GM12878 (cell line): ENCODE measurements around the gene RABEP1. TPM values are rescaled to one million over a fixed set of nuclear protein-coding genes. Genes with fewer than 3 reads are reported as not detected.
A peak's percentile ranks its signal among the peaks of the same experiment; 100 is the strongest.

Experiments used
- ATAC-seq: fragments of 200-7000 bp; cut with Tn5 transposase; 3 replicates; pipeline ENCODE4 v1.9.1; 2020; ENCODE audit warnings: mild to moderate bottlenecking, moderate library complexity
- BruUV-seq: library from RNA; stranded (reverse); fragments of 400-500 nt; replicated peaks from 2 replicates; lab custom pipeline; 2021; lab: Mats Ljungman, UMichigan
- CTCF ChIA-PET: fragments of 300-600 bp; sonication (Branson Sonifier 250); formaldehyde crosslinking; extraction: SDS; loops from one replicate; lab custom pipeline; 2021; ENCODE audit warnings: inconsistent platforms; lab: Yijun Ruan, JAX
- POLR2A ChIA-PET: fragments of 350-600 bp; formaldehyde crosslinking; extraction: SDS; loops from one replicate; lab custom pipeline; 2021; ENCODE audit warnings: inconsistent platforms; lab: Charles Lee
- RAD21 ChIA-PET: fragments of 300-600 bp; sonication (Branson Sonifier 250); formaldehyde crosslinking; loops from one replicate; lab custom pipeline; 2023; ENCODE audit warnings: antibody characterized with exemption; ENCODE audit not compliant: unreplicated experiment; lab: Charles Lee
- SMC1A ChIA-PET: fragments of 300-600 bp; sonication (Branson Sonifier 250); formaldehyde crosslinking; loops from one replicate; lab custom pipeline; 2023; ENCODE audit not compliant: unreplicated experiment, uncharacterized antibody; lab: Charles Lee
- DNase-seq: peaks from one replicate; pipeline ENCODE4 v3.0.0-alpha.2; 2011; ENCODE audit warnings: low read depth, low spot score
- FAIRE-seq: peaks from 3 replicates; lab custom pipeline; 2011; peaks lifted over from hg19 to GRCh38; lab: Jason Lieb, UNC
- H2AFZ ChIP-seq: 2 replicates; pipeline ENCODE4 v1.6.0; 2011; ENCODE audit warnings: low read depth, low read length, control low read depth; ENCODE audit not compliant: control insufficient read depth
- H3K27ac ChIP-seq: 2 replicates; pipeline ENCODE4 v1.5.1; 2011; ENCODE audit warnings: control low read depth; ENCODE audit not compliant: control insufficient read depth, insufficient read depth
- H3K27me3 ChIP-seq, 2 experiments: replicated peaks in 1 of 2; 2 replicates each; pipeline versions ENCODE4 v1.6.0 to v1.6.1; 2011; ENCODE audit warnings: low read length in 1 of 2; ENCODE audit not compliant: control insufficient read depth in 2 of 2, insufficient read depth in 2 of 2
- H3K36me3 ChIP-seq, 2 experiments: 2 replicates each; pipeline ENCODE4 v1.5.1; 2011; ENCODE audit warnings: low read length in 1 of 2; ENCODE audit not compliant: control insufficient read depth in 2 of 2, insufficient read depth in 2 of 2
- H3K4me1 ChIP-seq: 2 replicates; pipeline ENCODE4 v1.6.1; 2011; ENCODE audit warnings: mild to moderate bottlenecking, low read length, moderate library complexity, mixed read lengths; ENCODE audit not compliant: control insufficient read depth, insufficient read depth
- H3K4me2 ChIP-seq: 2 replicates; pipeline ENCODE4 v1.6.0; 2011; ENCODE audit warnings: control low read depth; ENCODE audit not compliant: control insufficient read depth, insufficient read depth
- H3K4me3 ChIP-seq: fragments of 200-600 bp; sonication (generic); 2 replicates; pipeline ENCODE4 v1.5.1; 2016
- H3K79me2 ChIP-seq: 2 replicates; pipeline ENCODE4 v1.6.0; 2011; ENCODE audit warnings: low read length; ENCODE audit not compliant: control insufficient read depth, insufficient read depth
- H3K9ac ChIP-seq: 2 replicates; pipeline ENCODE4 v1.8.0; 2011; ENCODE audit warnings: low read length, control low read depth, mixed read lengths; ENCODE audit not compliant: control insufficient read depth, insufficient read depth
- H3K9me3 ChIP-seq: replicated peaks from 3 replicates; pipeline ENCODE4 v1.5.1; 2011; ENCODE audit warnings: mild to moderate bottlenecking, low read length; ENCODE audit not compliant: control insufficient read depth, insufficient read depth
- H4K20me1 ChIP-seq: 2 replicates; pipeline ENCODE4 v1.6.0; 2011; ENCODE audit not compliant: control insufficient read depth, insufficient read depth
- BHLHE40 ChIP-seq, 2 experiments: fragments of 450-650 bp in 1 of 2; IDR thresholded peaks; 2 replicates each; pipeline ENCODE4 v1.6.1; 2011 to 2017; ENCODE audit warnings: low read depth in 2 of 2, borderline replicate concordance in 1 of 2, improper control_type of control experiment in 1 of 2, low read length in 1 of 2, mild to moderate bottlenecking in 1 of 2
- CTCF ChIP-seq, 3 experiments: IDR thresholded peaks in 2 of 3; conservative IDR thresholded peaks in 1 of 3; 2 replicates each; pipeline ENCODE4 v1.5.1; 2011; ENCODE audit warnings: low read depth in 3 of 3, low read length in 3 of 3, mild to moderate bottlenecking in 3 of 3, control low read depth in 2 of 3, moderate library complexity in 2 of 3, inconsistent platforms in 1 of 3, mixed read lengths in 1 of 3; ENCODE audit not compliant: control insufficient read depth in 2 of 3, insufficient read depth in 1 of 3; ENCODE audit errors: extremely low read depth in 1 of 3
- RAD21 ChIP-seq: IDR thresholded peaks from 2 replicates; pipeline ENCODE4 v1.6.1; 2011; ENCODE audit warnings: mild to moderate bottlenecking, low read depth, low read length, moderate library complexity; ENCODE audit not compliant: insufficient read depth
- RAD51 ChIP-seq: fragments of 450-650 bp; IDR thresholded peaks from 2 replicates; pipeline ENCODE4 v1.6.1; 2016; ENCODE audit warnings: moderate library complexity, mild to moderate bottlenecking, inconsistent platforms
- REST ChIP-seq: IDR thresholded peaks from 2 replicates; pipeline ENCODE4 v1.6.1; 2012; ENCODE audit warnings: mild to moderate bottlenecking, low read depth, low read length
- SIX5 ChIP-seq: IDR thresholded peaks from 2 replicates; pipeline ENCODE4 v1.6.1; 2011; ENCODE audit warnings: mild to moderate bottlenecking, low read depth, low read length, moderate library complexity; ENCODE audit not compliant: severe bottlenecking
- WGBS: methylation state at CpG from one replicate; pipeline ENCODE4 v1.1.6; 2016; ENCODE audit warnings: low lambda C conversion rate; ENCODE audit not compliant: insufficient replicate concordance, insufficient coverage; ENCODE audit errors: missing lambda C conversion rate; 5-methylcytosine and 5-hydroxymethylcytosine counted together
- in situ Hi-C: fragments of 300-500 bp; cut with MboI; formaldehyde crosslinking; loops from 9 replicates; pipeline ENCODE4 v1.14.3; 2018; ENCODE audit warnings: mixed read lengths
- intact Hi-C: fragments of 100-400 bp; cut with micrococcal nuclease; formaldehyde crosslinking; loops from one replicate; pipeline ENCODE4 v1.14.2; 2022; ENCODE audit not compliant: unreplicated experiment
- polyA plus RNA-seq, 11 experiments: library from polyadenylated mRNA; depleted of rRNA in 4 of 11; unstranded in 6 of 11; stranded (reverse) in 5 of 11; fragments of >200 nt; fragmentation: Nextera tagmentation in 4 of 11; fragmentation: Illumina TruSeq in 1 of 11; extraction: Ambion mirVana in 4 of 11; extraction: Trizol in 1 of 11; gene quantifications; 1 replicate in 1 of 11; 2 replicates in 10 of 11; pipeline versions ENCODE4 v1.2.1 to v1.2.3, GENCODE V29; 2011 to 2016; ENCODE audit warnings: inconsistent platforms in 2 of 11, missing spikeins in 2 of 11, low read depth in 1 of 11
- total RNA-seq, 4 experiments: library from RNA; depleted of rRNA in 3 of 4; stranded (reverse); fragments of >200 nt in 3 of 4; fragmentation: Illumina TruSeq in 1 of 4; extraction: Trizol in 1 of 4; gene quantifications; 2 replicates each; pipeline versions ENCODE4 v1.2.1 to v1.2.3, GENCODE V29; 2013 to 2021

Gene RABEP1
- total and polyA plus RNA-seq, 10 of the 15 experiments (the other 5 are each of a cell fraction or from before 2014, with no cell fraction given) = 13.4 to 71.4 (median 59.8) TPM

GRCh38 chr17:5297245-5297644, 15.2 kb downstream of the RABEP1 start:
- H3K9me3 ChIP-seq = no peaks in the 10 kb centered on the region; the same call in 2 of the 3 replicates
- no peak overlapping the region for H3K9ac ChIP-seq
- ChIA-PET CTCF (interaction anchor here (0.6 to 4.8 kb wide), 16 partner anchors 11 to 246 kb away, joined by 3 to 54 read pairs (median 4); partner anchors contain the start of gene C1QBP), RAD21 (interaction anchor here (0.6 to 3.9 kb wide), 9 partner anchors 11 to 143 kb away, joined by 3 to 41 read pairs (median 4); partner anchors contain the start of genes C1QBP, RABEP1 and SCIMP), POLR2A (interaction anchor here (0.5 to 6.1 kb wide), 11 partner anchors 8 to 367 kb away, joined by 3 to 45 read pairs (median 5); partner anchors contain the start of genes C1QBP and RABEP1)
- no peak overlapping the region for H2AFZ ChIP-seq
- peak; percentile 73 for FAIRE-seq
- H3K4me3 ChIP-seq = no peak overlapping the region
- H4K20me1 ChIP-seq = no peaks in the 10 kb centered on the region; the same call in 1 of the 2 replicates
- peaks cover 16% of the 10 kb centered on the region for H3K4me1 ChIP-seq
- WGBS = 10% methylated on average over 2 of the region's 2 CpGs
- DNase-seq = no peak
- no peaks in the 10 kb centered on the region for H3K27me3 ChIP-seq
- no peak overlapping the region for H3K27ac ChIP-seq
- TF ChIP-seq BHLHE40 (IDR thresholded peaks at IDR 0.05; ENCODE audit: borderline replicate concordance in 1 of 2, low read depth in 2 of 2, low read length in 1 of 2) (peak in 1 of 2 experiments; percentile 17; a peak in 1 of 4 replicates), RAD51 (peak; percentile 40; the same call in 1 of the 2 replicates), RAD21 (peak; percentile 45), CTCF (IDR thresholded peaks at IDR 0.05 in 2 of 3, conservative IDR thresholded peaks at IDR 0.05 in 1 of 3; ENCODE audit: control insufficient read depth in 2 of 3, extremely low read depth in 1 of 3, insufficient read depth in 1 of 3, low read depth in 3 of 3, low read length in 3 of 3) (peak; percentile 9 to 41 (median 9); a peak in 4 of 6 replicates), REST (no peak), SIX5 (no peak)
- TF ChIP-seq, all 136 proteins: peak for 4
- ATAC-seq = peak; percentile 42
- Histone ChIP-seq H3K79me2 (peaks cover 90% of the 10 kb centered on the region), H3K36me3 (peaks cover 0 to 8% of the 10 kb centered on the region in 2 experiments; a peak in 3 of 4 replicates), H3K4me2 (no peak overlapping the region)
- BruUV-seq = no TSS peak
- in situ Hi-C loops = no loop called here
- SMC1A ChIA-PET = interaction anchor here (0.8 to 5.5 kb wide), 12 partner anchors 8 to 75 kb away, joined by 3 to 65 read pairs (median 3); no protein-coding TSS in a partner anchor
- intact Hi-C loops = no loop called here
